ENCODE data around the gene OLFML1. TPM values are rescaled to one million over a fixed set of nuclear protein-coding genes. Genes with fewer than 3 reads are reported as not detected.

The OLFML1 gene
- total RNA-seq, 2 experiments from 2014 or later, result not detected

DNA sequence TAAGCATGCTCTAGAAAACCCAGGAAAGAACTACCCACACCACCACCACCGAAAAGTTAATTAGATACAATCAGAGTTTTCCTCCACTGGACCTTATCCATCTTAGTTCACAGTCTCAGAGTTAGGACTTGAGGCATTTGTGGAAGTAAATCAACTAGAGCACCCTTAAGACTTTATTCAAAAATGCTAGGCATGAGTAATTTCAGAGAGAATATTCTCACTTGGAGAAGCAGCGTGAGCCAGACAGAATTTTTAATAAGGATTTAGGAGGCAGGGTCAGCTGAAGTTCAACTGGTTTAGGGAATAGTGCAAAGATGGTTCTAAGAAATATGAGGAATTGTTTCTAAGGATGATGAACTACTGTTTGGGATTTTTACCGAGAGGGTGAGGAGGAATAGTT is 1.2 kb upstream of the OLFML1 start:
- intact Hi-C loops (cut with DNase I, micrococcal nuclease), result no loop called here
- Mint-ChIP-seq H3K27me3 (no peaks in the 10 kb centered on the region), H3K9me3 (ENCODE audit: low read depth) (no peaks in the 10 kb centered on the region), H3K4me3 (no peak overlapping the region), H3K4me1 (no peaks in the 10 kb centered on the region), H3K36me3 (ENCODE audit: low read depth) (no peaks in the 10 kb centered on the region), H3K27ac (no peak overlapping the region)
- POLR2A ChIA-PET, result no interaction called here
- ATAC-seq (no peak), DNase-seq (no peak)
- CTCF ChIA-PET, result interaction anchor here (0.8 kb wide), 1 partner anchor 294 kb away, joined by 4 read pairs; no protein-coding TSS in a partner anchor

DNA sequence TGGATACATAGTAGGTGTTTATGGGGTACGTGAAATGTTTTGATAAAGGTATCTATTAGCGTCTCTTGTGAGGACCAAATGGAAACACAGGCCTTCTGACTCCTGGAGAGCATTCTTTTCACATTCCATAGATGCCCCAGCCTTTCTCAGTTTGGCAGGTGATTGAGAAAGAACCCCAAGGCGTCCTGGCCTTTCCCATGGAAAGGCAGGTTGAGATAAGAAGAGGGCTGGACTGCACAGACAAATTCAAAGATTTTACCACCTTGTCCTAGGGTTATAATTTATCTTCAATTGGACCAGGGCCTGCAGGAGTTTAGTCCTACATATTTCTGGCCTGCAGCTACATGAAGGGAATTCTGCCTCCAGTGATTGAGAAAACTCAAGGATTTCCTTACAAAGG is 661 bp upstream of the OLFML1 start:
- ATAC-seq (no peak), DNase-seq (no peak)
- Mint-ChIP-seq H3K4me3 (no peak overlapping the region), H3K4me1 (no peaks in the 10 kb centered on the region), H3K9me3 (ENCODE audit: low read depth) (no peaks in the 10 kb centered on the region), H3K36me3 (ENCODE audit: low read depth) (no peaks in the 10 kb centered on the region), H3K27ac (no peak overlapping the region), H3K27me3 (no peaks in the 10 kb centered on the region)
- ChIA-PET POLR2A (no interaction called here), CTCF (interaction anchor here (0.6 to 0.9 kb wide), 2 partner anchors 87 to 387 kb away, joined by 3 read pairs; no protein-coding TSS in a partner anchor)
- intact Hi-C loops (cut with DNase I, micrococcal nuclease), result no loop called here

DNA sequence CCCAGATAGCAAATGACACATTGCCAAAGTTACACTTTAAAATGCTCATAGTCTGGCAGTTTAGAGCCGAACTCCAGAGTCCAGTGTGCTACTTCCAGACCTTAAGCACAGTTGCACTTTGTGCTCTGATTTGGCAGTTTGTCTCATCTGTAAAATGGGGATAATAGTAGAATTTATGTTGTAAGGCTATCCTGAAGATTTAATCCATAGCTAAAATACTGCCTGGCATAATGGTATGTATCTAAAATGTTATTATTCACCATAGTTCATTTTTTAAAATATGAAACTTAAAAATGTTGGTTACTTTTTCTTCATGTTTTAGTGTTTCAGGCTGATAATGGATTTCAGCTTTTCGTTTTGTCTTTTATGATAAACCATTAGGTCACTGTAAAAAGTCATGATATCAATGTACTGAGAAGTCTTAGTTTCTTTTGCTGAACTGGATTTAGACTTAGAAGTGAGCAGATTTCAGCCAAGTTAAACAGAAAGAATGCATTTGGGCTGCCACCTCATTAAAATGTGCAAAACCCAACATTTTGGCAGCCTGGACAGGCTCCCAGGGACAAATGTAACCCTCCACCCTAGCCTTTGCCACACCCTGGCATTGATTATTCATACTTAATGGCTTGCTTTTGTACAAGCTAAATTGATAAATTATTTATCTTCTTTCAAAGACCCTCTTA is 933 bp downstream of the OLFML1 start:
- ChIA-PET CTCF (interaction anchor here (0.9 to 1.2 kb wide), 3 partner anchors 10 to 27 kb away, joined by 3 to 5 read pairs (median 3); no protein-coding TSS in a partner anchor), POLR2A (no interaction called here)
- Mint-ChIP-seq H3K9me3 (ENCODE audit: low read depth) (no peaks in the 10 kb centered on the region), H3K27ac (no peak overlapping the region), H3K27me3 (no peaks in the 10 kb centered on the region), H3K4me1 (no peaks in the 10 kb centered on the region), H3K36me3 (ENCODE audit: low read depth) (no peaks in the 10 kb centered on the region), H3K4me3 (no peak overlapping the region)
- no peak for DNase-seq
- intact Hi-C loops (cut with DNase I, micrococcal nuclease), result no loop called here
- no peak for ATAC-seq

DNA sequence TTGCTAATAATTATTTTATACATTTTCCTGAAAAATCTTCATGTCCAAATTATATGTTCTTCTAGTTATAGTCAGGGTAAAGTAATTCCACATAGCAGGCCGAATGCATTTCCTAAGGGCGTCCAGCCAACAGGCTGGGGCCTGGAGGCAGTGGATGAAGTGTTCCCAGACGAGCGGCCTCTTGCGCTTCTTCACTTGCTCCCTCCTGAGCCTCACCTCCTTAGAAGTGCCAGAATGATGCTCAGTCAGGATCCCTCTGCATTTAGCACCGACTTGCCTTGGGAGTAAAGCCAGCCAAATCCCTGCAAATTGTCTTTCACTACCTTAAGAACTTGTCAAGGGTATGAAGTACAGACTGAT is 1.5 kb downstream of the OLFML1 start:
- Mint-ChIP-seq H3K4me1 (no peaks in the 10 kb centered on the region), H3K36me3 (ENCODE audit: low read depth) (no peaks in the 10 kb centered on the region), H3K27me3 (no peaks in the 10 kb centered on the region), H3K9me3 (ENCODE audit: low read depth) (no peaks in the 10 kb centered on the region), H3K27ac (no peak overlapping the region), H3K4me3 (no peak overlapping the region)
- no peak for ATAC-seq
- ChIA-PET CTCF (interaction anchor here (0.9 to 1.1 kb wide), 2 partner anchors 14 to 26 kb away, joined by 3 read pairs; no protein-coding TSS in a partner anchor), POLR2A (no interaction called here)
- DNase-seq, result no peak
- intact Hi-C loops (cut with DNase I, micrococcal nuclease), result no loop called here

DNA sequence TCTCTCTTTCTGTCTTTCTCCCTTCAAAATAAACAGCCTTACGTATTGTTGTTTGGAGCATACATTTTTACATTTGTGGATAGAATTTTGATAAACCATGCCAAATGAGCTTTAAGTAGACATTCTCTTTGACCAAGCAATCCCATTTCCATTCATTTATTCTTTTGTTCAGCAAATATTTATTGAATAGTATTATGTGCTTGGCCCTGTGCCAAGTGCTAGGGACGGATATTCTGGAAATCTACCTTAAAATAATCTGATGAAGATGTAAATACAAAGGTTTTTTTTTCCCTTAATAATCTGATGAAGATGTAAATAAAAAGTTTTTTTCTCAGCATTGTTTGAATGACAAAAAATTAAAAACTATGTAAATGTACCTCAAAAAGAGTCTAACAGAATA is 2.1 kb downstream of the OLFML1 start:
- CTCF ChIA-PET, result no interaction called here
- ATAC-seq (no peak), DNase-seq (no peak)
- Mint-ChIP-seq H3K27ac (no peak overlapping the region), H3K9me3 (ENCODE audit: low read depth) (no peaks in the 10 kb centered on the region), H3K27me3 (no peaks in the 10 kb centered on the region), H3K36me3 (ENCODE audit: low read depth) (no peaks in the 10 kb centered on the region), H3K4me1 (no peaks in the 10 kb centered on the region), H3K4me3 (no peak overlapping the region)
- intact Hi-C loops (cut with DNase I, micrococcal nuclease), result no loop called here
- POLR2A ChIA-PET, result no interaction called here

DNA sequence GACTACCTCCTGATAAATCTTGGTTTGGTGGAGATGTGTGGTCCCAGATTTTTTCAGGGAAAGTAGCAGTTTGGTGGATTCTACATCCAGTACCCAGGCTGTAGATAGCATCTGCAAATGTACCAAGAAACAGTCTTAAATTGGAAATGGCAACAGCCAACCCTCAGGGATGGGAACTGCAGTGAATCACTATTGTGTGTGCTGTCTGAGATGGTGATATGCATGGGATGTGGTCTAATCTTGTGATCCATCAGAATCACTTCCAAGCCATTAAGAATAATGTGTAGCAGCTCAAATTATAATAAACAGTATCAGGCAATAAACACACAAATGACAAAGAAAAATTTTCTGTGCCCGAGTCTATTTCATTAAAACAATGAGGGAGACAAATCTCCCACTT is 3.4 kb downstream of the OLFML1 start:
- Mint-ChIP-seq H3K27ac (no peak overlapping the region), H3K36me3 (ENCODE audit: low read depth) (no peaks in the 10 kb centered on the region), H3K9me3 (ENCODE audit: low read depth) (no peaks in the 10 kb centered on the region), H3K4me1 (no peaks in the 10 kb centered on the region), H3K4me3 (no peak overlapping the region), H3K27me3 (no peaks in the 10 kb centered on the region)
- intact Hi-C loops (cut with DNase I, micrococcal nuclease), result no loop called here
- ChIA-PET CTCF (interaction anchor here (0.7 kb wide), 1 partner anchor 105 kb away, joined by 3 read pairs; no protein-coding TSS in a partner anchor), POLR2A (interaction anchor here (0.6 kb wide), 1 partner anchor 26 kb away, joined by 3 read pairs; no protein-coding TSS in a partner anchor)
- ATAC-seq (no peak), DNase-seq (no peak)

DNA sequence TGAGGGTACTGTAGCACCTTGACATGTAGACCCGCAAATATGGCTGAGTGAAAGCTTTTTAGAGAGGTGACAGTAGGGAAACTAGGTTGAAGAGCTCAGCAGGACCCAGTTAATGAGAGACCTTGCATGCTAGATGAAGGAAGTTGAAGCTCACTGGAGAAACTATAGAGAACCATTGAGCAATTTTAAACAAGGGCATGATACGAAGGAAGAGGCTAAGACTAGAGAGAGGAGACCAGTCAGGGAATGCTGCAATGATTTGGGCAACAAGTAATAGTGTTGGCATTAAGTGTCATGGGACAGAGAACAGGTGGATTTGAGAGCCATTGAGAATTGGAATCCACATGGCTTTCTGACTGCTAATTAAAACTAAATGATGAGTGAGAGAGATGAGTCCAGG is 4.1 kb downstream of the OLFML1 start:
- no peak for DNase-seq
- no peaks in the 10 kb centered on the region for H3K4me1 Mint-ChIP-seq
- ChIA-PET POLR2A (no interaction called here), CTCF (interaction anchor here (0.5 to 0.7 kb wide), 2 partner anchors 22 to 104 kb away, joined by 3 read pairs; no protein-coding TSS in a partner anchor)
- H3K36me3 Mint-ChIP-seq (ENCODE audit: low read depth), result no peaks in the 10 kb centered on the region
- intact Hi-C loops (cut with DNase I, micrococcal nuclease), result no loop called here
- H3K9me3 Mint-ChIP-seq (ENCODE audit: low read depth), result no peaks in the 10 kb centered on the region
- no peaks in the 10 kb centered on the region for H3K27me3 Mint-ChIP-seq
- H3K4me3 Mint-ChIP-seq, result no peak overlapping the region
- no peak for ATAC-seq
- no peak overlapping the region for H3K27ac Mint-ChIP-seq

DNA sequence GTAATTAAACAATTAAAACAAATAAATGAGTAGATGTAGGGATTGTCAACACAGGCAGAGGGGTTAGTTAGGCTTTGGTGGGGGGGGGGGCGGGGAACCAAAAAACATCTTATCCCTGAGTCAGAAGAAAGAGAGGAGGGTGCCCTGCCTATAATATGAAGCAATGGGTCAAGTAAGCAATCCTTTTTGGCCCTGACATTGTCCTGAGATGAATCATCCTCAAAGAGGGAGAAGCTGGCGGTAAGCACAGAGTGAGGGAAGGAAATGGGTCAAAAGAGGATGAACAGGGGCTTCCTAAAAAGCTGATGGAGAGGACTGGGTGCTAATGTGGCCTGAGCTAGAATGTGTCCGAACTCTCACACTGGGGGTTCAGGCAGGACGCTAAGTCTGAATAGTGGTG is 4.7 kb downstream of the OLFML1 start:
- no peaks in the 10 kb centered on the region for H3K36me3 Mint-ChIP-seq (ENCODE audit: low read depth)
- no peaks in the 10 kb centered on the region for H3K27me3 Mint-ChIP-seq
- no peak overlapping the region for H3K4me3 Mint-ChIP-seq
- H3K4me1 Mint-ChIP-seq, result no peaks in the 10 kb centered on the region
- no peak overlapping the region for H3K27ac Mint-ChIP-seq
- intact Hi-C loops (cut with DNase I, micrococcal nuclease), result no loop called here
- no peak for DNase-seq
- ATAC-seq, result no peak
- POLR2A ChIA-PET, result no interaction called here
- H3K9me3 Mint-ChIP-seq (ENCODE audit: low read depth), result no peaks in the 10 kb centered on the region
- CTCF ChIA-PET, result interaction anchor here (0.7 kb wide), 1 partner anchor 167 kb away, joined by 3 read pairs; no protein-coding TSS in a partner anchor

DNA sequence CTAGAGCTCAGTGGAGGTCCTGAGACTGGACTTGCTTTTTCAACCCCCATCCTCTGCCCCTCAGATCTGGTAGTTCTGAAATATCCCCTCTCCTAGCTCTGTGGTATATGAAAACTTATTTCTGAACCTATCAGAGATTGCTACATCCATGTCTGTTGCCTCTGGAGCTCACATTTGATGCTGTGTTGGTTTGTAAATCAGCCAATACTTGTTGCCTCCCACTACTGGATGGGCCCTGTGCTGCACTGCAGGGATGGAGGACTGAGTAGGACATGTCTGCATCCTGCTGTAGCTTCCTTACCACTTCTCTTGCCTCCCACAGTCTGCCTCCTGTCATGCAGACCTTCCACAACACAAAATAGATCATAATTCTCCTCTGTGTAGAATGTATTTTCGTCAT is 5.2 kb downstream of the OLFML1 start:
- no peak for DNase-seq
- ChIA-PET CTCF (interaction anchor here (0.7 kb wide), 1 partner anchor 166 kb away, joined by 3 read pairs; no protein-coding TSS in a partner anchor), POLR2A (no interaction called here)
- no peak overlapping the region for H3K27ac Mint-ChIP-seq
- H3K4me3 Mint-ChIP-seq, result no peak overlapping the region
- H3K9me3 Mint-ChIP-seq (ENCODE audit: low read depth), result no peaks in the 10 kb centered on the region
- ATAC-seq, result no peak
- no peaks in the 10 kb centered on the region for H3K27me3 Mint-ChIP-seq
- H3K4me1 Mint-ChIP-seq, result no peaks in the 10 kb centered on the region
- intact Hi-C loops (cut with DNase I, micrococcal nuclease), result no loop called here
- H3K36me3 Mint-ChIP-seq (ENCODE audit: low read depth), result no peaks in the 10 kb centered on the region

DNA sequence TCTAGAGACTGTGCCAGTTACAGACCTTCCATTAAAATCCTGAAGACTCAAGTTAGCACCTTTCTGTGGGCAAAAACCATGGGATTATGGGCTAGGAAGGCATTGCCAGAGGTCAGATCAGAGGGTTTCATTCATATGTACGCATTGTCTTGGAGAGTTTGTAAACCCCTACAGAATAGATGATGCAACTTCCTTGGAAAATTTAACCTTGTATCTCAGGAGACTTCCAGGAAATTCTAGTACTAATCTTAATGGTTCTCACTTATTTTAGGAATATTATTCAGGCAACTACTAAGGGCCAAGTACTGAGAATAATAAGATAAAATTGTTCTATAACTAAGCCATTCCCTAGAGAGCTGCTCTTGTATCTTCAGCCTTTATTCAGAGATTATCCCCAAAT is 6.9 kb downstream of the OLFML1 start:
- intact Hi-C loops (cut with DNase I, micrococcal nuclease), result no loop called here
- Mint-ChIP-seq H3K27me3 (no peaks in the 10 kb centered on the region), H3K36me3 (ENCODE audit: low read depth) (peaks cover 3% of the 10 kb centered on the region), H3K4me3 (no peak overlapping the region), H3K27ac (no peak overlapping the region), H3K9me3 (ENCODE audit: low read depth) (no peaks in the 10 kb centered on the region), H3K4me1 (peaks cover 11% of the 10 kb centered on the region)
- DNase-seq (no peak), ATAC-seq (no peak)
- POLR2A ChIA-PET, result no interaction called here
- CTCF ChIA-PET, result interaction anchor here (0.6 kb wide), 1 partner anchor 79 kb away, joined by 3 read pairs; no protein-coding TSS in a partner anchor

DNA sequence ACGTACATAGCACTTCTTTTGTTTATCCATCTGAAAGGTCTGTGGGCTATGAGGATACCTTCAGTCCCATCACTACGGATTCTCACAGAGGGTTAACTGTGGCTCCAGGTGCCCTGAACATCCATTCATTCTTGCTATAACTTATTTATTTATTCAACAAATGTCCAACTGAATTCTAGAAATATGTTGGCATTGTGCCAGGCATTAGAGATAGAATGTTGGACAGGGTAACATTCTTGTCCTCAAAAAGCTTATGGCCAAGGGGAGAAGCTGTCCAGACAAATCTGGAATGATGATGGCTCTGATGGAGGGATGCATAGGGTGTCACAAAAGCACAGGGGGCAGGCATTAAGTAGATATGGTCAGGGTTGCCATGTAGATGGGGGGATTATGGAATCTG is 8.4 kb downstream of the OLFML1 start:
- H3K27ac Mint-ChIP-seq, result no peak overlapping the region
- H3K4me3 Mint-ChIP-seq, result no peak overlapping the region
- no peak for ATAC-seq
- H3K9me3 Mint-ChIP-seq (ENCODE audit: low read depth), result no peaks in the 10 kb centered on the region
- H3K36me3 Mint-ChIP-seq (ENCODE audit: low read depth), result peaks cover 3% of the 10 kb centered on the region
- peaks cover 11% of the 10 kb centered on the region for H3K4me1 Mint-ChIP-seq
- POLR2A ChIA-PET, result no interaction called here
- CTCF ChIA-PET, result interaction anchor here (0.6 to 1.1 kb wide), 2 partner anchors 25 to 111 kb away, joined by 3 read pairs; no protein-coding TSS in a partner anchor
- intact Hi-C loops (cut with DNase I, micrococcal nuclease), result no loop called here
- no peak for DNase-seq
- H3K27me3 Mint-ChIP-seq, result no peaks in the 10 kb centered on the region

DNA sequence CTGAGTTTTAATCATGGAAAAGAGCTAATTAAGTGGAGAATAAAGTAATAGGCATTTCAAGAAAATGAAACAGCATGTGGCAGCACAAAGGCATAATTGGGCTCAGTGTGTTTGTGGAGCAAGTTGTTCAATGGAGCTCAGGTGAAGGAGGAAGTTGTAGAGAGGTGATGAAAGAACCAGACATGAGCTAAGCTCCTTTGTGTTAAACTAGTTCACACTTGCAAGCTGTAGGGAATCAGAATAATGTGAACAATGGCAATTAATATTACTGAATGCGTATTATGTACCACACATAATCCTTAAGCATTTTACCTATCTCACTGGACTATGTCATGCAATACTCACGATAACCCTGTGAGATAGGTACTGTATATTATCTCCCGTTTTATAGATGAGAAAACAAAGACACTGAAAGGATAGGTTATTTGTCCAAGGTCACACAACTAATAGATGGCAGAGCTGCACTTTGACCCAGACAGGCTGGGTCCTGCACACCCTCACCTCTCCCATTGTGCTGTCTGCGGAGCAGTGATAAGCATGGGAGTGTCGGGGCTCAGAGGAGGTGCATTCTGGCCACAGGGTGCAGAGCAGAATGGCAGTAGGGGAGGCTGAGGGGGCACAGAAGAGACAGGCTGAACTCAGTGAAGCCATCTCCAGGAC is 8.9 kb downstream of the OLFML1 start:
- peaks cover 11% of the 10 kb centered on the region for H3K4me1 Mint-ChIP-seq
- H3K9me3 Mint-ChIP-seq (ENCODE audit: low read depth), result no peaks in the 10 kb centered on the region
- no peak overlapping the region for H3K27ac Mint-ChIP-seq
- CTCF ChIA-PET, result interaction anchor here (0.6 to 1.1 kb wide), 2 partner anchors 24 to 110 kb away, joined by 3 read pairs; no protein-coding TSS in a partner anchor
- POLR2A ChIA-PET, result no interaction called here
- H3K4me3 Mint-ChIP-seq, result no peak overlapping the region
- intact Hi-C loops (cut with DNase I, micrococcal nuclease), result no loop called here
- H3K27me3 Mint-ChIP-seq, result no peaks in the 10 kb centered on the region
- ATAC-seq (no peak), DNase-seq (no peak)
- peaks cover 3% of the 10 kb centered on the region for H3K36me3 Mint-ChIP-seq (ENCODE audit: low read depth)
